GM19468 (cell line): Measurements from ENCODE around the gene PRPF18.

Experiments
- ATAC-seq: cut with Tn5 transposase; IDR thresholded peaks from one replicate; pipeline ENCODE4 v1.9.1; 2021; ENCODE audit warnings: mild to moderate bottlenecking, moderate library complexity, moderate number of reproducible peaks; ENCODE audit not compliant: unreplicated experiment; ENCODE audit errors: extremely low read depth

Gene PRPF18

DNA sequence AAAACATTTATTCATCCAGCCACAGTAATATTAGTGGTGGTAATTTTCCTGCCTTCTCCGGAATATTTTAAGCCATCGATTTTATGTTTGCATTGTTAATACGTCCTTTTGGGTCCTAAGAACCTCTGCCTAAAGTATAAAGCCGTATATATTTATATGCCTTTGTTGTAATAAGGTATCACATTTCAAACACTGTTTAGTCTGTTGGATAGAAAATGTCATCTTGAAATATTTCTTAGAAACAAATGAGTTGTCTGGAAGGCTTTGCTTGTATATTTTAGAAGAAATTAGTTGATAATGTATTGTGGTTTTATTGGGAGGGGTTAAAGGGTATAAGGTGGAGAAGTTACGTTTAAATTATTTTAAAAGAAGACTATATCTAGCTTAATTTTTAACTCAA, 11.1 kb downstream of the PRPF18 start:
- no peak for ATAC-seq

DNA sequence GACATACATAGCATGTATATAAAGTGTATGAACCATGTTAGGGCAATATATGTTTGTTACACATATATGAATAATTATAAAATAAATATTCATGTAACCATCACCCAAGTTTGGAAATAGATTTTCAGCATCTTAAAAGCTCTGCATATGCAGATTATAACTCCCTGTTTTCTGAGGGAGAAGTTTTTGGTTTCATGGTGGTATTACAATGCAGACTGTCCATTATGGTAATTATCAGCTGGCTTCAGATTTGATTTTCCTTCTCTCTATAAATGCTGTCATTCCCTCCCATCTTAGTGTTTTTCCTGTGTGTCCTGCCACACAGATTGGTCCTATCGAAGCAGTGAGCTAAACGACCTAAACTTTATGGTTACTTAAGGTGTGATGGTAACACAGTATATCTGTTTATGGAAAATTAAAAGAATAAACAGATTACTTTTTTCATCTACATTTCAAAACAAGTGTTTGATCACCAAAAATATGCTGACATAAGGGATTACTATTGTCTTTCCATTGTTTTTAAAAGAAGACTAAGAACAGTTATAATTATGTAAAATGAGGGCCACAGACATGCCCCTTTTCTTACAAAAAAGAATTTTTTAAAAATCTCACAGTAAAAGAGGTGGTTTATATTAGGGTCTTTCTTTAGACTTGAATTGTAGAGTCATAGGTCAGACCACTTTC, 17.7 kb downstream of the PRPF18 start:
- ATAC-seq: no peak

DNA sequence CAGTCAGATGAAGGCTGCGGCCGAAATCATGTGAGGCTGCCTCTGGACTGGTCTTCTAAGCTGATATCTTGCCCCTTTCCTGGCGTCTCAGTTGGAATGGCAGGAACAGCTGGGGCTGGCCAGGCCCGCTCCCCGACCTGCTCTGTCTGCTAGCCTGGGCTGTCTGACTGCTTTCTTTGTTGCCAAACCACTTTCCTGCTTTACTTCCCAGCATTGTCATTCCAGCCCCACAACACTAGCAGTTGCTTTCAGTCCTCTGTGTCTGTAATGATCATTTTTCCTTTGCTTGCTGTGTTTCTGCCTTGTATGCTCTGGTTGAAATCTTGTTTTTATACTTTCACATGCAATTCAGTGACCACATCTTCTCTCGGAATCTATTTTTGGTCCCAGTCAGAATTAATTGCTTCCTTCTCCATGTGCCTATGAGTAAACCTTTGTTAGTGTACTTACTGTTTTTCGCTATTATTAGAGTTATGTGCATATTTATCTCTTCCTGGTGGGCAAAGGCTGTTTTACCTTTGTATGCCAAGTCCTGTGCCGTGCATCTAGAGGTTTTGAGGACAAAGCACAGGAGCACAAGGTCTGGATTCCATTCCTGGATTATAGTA, 21.6 kb downstream of the PRPF18 start:
- ATAC-seq: no peak

DNA sequence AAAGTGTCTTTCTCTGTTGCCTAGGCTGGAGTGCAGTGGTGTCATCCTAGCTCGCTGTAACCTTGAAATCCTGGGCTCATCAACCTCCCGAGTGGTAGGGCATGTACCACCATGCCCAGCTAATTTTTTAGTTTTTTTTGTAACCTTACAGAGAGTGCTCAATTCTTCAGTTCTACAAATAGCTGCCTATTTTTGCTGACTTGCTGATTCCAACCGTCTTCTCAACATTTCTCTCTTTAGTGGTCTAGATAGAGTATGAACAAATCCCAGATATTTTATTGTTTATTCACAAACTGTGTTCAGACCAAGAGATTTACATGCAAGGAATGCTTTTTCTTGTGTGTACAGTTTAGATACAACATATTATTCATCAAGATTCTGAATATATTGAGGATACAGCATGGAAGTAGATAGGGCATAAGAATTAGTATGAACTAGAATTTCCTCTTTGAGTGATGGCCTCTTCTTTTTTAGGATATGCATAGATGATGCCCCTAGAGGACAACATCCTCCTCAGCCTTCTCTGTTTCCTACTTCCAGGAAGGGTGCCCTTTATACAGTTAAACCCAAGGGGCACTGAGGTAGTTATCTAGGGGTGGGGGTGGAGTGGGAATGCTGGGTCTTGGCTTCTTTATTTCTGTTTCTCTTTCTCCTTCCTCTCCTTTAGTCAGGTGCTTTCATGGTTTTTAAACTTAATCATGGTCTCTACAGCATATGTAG, 26.0 kb downstream of the PRPF18 start:
- no peak for ATAC-seq

DNA sequence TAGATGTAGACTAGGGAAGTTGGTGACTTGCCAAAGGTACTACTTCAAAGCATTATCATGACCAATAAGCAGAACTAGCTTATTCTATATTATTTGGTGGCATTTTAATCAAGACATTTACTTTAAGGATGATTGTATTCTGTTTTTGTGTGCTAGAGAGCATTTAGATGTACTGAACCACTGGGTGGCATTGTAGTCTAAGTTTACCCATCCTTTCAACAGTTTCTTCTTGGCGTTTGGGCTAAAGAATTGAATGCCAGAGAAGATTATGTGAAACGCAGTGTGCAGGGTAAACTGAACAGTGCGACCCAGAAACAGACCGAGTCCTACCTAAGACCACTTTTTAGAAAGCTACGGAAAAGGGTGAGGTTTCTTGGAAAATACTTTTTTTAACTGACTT, 26.8 kb downstream of the PRPF18 start:
- no peak for ATAC-seq

DNA sequence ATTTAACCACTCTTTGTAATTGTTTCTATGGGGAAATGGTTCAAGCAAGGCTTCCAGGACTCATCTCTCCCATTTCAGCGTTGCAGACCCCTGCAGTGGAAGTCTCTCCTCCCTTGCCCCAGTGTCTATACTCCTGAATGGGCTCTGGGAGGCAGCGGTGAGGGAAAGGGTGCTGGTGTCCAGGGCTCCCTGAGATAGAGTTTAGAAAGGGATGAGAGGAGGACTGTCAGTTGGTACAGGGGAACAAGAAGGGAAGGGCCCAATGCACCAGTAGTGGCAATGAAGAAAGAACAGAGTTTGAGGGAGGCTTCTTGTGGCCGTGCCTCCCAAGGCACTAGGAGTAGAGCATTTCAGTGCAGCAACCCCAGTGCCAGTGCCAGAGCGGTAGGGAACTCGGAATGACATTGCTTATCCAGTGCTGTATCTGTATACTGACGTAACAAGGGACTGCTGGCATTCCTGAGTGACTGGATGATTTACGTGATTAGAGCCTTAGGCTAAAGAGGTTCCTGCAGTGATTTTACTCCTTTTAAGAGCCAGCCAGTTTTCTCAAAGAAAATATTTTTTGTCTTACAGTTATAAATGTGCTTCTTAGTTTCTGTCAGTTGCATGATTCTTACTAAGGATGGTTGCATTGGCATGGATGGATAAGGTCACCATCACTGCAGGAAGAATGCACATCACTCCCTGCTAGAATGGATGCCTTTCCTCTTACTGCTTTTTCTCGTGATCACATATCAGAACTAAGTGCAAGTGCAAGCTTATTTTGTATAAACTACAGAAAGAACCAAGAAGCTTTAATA, 28.0 kb downstream of the PRPF18 start:
- ATAC-seq: no peak

DNA sequence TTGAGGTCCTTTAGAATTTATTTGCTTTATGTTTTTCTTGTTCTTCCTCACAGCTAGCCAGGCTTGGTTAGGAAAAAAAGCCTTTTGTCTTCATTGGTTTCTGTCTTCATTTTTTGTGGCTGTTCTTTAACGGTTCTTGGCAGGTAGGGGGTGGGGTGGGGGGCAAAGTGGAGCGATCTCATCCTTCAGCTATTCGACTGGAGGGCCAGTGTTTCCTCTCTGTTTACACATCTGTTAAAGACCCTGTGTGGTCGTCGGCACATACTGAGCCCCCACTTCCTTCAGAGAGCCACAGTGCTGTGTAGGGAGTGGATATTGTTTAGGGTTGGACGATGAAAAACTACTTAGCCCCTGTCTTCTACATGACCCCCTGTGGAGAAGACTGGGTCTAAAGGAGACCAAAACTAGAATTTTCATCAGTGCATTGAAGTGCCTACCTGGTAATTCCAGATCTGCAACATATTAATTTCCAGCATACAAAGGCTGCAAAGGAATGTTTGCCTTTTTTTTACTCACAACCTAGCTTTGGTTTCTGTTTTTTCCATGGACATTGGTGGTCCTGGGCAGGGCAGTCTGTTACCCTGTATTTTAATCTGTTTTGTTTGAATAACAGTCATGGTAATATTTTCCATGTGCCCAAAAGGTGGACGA, 29.0 kb downstream of the PRPF18 start:
- ATAC-seq: no peak

DNA sequence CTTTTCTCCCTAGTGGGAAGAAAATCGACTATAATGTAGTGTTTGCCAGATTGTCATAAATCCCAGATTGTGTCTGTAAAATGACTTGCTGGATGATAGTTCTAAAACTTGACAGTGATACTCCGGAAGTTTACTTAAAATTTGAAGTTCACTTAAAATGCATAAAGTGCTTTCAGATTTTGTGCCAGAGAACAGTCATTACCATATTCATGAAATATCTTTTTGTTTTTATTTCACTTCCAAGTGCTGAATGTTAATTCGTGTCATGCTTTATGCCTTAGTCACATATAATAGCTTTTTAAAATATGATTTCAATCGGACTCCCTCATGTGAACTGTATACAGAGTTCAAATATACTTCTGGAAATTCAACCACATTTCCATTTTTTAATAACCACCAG, 30.4 kb downstream of the PRPF18 start:
- no peak for ATAC-seq

DNA sequence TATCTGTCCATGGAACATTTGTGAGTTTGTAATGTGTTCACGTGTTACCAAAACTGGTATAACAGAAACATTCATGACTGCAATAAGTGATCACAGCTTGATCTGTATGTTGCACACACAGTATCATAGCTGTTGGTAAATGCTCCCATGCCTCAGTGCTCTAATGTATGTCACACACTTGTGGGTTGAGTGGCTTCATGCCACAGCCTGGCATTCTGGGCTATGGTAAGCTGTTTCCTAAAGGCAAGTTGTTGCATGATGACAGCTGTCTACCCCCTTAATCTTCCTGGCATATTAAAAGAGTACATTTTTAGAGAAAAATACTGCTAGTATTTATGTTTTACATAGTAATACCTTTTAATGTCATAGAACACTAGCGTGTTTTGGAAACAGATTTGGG, 35.2 kb downstream of the PRPF18 start:
- ATAC-seq: no peak

DNA sequence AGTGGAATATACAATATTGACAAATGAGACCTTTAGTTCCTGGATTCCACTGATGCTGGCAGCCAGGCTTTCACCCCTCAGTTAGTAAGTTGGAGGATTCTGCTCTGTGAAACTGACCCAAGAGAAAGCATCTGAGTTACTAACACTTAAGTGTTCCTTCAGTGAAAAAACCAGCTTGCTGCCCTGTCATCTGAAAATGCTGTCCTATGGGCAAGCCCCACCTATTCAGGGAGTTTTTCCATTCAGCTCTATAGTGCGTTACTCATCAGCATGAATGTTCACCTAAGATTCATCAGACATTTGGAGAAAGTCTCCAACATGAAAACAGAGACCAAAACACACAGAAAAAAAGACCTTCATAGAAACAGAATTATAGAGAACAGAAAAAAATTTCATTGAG, 37.9 kb downstream of the PRPF18 start:
- ATAC-seq: no peak

DNA sequence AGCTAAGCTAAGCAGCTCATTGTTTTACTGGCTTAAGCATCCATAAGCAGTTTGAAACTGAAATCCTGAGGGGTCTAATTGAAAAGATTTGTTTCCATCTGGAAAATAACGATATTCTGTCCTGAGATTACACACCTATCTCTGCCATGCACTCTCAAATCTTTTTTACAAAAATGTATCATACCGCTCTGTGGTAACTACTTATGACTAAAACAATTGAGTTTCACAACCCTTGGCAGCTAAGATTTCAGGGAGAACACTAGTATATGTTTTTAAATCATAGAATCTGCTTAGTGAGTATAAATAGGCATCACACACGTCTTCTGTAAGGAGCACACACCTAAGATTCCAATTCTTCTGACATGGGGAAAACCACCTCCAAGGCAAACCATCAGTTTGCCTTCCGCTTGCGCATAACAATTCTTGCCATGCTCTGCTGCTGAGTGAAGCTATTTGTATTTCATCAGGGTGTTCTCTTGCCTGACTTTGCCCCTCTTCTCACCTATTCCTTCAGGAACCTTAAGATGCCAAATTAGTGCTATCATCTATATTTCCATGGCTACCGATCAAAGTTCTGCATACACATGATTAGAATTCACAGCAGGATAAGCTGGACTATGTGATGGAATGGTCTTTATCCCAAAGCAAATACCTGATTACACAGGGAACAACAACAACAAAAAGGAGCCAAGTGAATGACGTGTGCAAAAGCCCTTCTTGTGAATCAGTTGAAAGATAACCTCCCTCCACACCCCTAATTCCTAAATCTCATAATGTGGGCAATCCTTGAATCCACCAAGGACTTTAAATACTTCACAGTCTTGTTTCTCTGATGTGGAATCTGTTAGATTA, 40.9 kb downstream of the PRPF18 start:
- ATAC-seq: no peak

DNA sequence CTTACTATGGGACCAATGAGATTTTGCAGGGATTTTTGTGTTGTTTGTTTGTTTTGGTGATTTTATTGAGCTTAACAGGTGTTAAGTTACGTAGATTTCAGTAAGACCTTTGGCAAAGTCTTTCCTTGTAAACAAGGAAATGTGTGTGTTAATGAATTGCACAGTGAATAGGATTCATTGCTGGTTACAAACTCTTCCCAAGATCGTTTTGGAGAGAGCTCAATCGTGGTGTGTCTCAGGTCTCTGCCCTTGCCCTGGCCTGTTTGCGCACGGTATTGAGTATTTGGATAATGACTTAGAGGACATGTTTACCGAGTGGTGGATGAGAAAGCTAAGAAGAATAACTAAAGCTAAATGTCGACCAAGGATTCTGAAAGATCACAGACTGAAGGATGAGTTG, 41.9 kb downstream of the PRPF18 start:
- ATAC-seq: no peak

DNA sequence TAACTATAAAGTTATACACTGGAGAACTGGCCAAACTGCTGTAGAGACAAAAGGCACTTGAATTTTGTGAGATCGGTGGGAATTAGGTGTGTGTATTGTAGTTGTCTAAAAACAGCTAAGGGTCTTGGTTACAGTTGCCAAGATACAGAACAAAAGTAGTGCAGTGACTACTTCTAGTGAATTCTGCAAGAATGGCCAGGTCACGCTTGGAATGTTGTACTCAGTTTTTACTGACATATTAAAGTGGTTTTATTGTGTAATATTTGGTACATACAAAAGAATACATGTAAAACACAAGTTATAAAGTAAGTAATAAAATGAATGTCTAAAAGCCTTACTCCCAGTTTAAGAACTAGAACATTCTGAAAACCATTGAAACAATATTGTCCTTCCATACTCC, 42.4 kb downstream of the PRPF18 start:
- ATAC-seq: no peak

DNA sequence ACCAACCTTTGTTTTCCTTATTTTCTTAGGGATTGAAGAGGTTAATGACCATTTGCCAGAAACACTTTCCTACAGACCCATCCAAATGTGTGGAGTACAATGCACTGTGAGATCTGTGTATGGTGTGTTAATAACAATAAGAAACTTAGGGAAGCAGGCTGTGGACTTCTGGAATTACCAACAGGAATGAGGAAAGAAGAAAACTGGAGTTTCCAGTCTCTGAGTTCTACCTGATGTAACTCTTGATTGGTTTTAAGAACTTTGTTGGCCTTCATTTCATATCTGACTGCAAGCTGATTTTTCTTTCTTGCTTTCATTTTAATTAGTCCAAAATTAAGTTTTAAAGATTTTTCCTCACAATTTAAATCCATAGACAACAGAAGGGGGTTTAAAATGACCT, 43.5 kb downstream of the PRPF18 start:
- no peak for ATAC-seq

DNA sequence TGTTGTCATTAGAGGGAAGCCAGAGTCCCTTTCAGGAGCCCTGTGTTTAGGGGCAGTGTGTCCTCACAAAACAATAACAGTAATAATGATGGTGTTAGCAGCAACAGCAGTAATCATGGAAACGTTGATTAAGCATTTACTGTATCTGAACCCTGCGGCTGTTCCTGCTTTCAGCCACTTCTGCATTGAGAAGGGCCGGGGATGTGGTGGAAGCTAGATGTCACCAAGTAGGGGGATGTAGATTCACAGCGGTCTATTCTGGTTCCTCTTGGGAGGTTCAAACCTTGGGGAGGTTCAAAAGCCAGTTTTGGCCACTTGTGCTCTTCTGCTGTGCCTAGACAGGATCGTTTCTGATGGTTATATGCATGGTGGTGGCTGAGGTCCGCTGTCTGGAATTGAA, 44.8 kb downstream of the PRPF18 start:
- ATAC-seq: no peak

DNA sequence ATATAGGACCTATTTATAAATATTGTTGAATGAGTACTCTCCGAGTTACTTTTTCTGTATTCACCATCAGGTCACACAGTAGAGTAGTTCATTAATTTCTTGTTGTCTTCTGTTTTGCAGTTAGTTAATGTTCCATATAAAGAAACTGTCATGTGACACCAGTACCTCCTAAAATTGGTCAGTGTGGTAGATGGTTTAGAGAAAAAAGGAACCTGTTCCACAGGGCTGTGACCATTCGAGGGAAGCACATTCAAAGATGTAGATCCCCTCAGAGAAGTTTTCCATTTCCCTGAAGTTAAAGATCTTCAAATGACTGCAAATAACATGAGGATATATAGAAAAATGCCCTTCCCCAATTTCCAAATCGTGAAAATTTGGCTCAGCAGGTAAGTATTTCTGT, 45.7 kb downstream of the PRPF18 start:
- ATAC-seq: no peak

DNA sequence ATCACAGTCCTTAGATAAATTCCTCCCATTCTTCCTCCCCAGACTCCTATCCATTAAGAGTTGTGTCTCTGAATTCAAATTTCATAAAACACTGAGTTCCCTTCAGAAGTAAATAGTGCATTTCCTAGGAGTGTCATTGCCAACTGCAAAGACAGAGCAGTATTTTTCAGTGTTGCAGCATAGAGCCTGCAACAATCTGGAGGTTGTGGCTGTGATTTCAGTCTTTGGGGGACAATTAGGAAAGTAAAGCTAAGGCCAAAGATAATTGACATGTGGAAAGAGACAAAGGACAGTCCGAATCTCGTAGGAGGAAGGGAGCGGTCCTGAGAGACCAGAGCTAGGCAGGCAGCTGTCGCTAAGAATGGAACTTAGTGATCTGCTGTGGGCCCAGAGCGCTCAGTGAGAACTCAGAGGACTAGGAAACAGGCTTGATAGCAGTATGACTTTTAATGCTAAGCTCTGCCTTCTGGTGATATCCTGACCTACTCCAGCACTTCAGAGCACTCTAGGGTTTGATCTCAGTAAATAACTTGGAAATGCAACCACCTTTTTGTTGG, 46.2 kb downstream of the PRPF18 start:
- no peak for ATAC-seq

DNA sequence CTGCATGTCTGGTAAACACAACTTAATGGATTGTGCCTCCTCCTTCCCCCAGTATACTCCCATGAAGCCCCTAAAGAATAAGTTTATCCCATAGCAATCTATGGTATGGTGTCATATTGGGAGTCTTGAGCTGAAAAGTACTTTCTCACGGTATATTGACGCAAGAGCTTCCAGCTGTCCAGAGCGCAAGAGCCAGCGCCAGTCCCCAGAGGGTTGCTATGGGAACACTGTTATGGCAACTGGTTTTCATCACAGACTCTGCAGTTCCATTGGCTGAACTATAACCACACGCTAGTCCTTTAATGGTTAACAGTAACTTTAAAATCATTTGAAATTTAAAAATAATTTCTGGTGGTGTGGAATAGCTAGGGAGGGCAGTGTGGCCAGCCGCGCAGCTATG, 46.9 kb downstream of the PRPF18 start:
- no peak for ATAC-seq

DNA sequence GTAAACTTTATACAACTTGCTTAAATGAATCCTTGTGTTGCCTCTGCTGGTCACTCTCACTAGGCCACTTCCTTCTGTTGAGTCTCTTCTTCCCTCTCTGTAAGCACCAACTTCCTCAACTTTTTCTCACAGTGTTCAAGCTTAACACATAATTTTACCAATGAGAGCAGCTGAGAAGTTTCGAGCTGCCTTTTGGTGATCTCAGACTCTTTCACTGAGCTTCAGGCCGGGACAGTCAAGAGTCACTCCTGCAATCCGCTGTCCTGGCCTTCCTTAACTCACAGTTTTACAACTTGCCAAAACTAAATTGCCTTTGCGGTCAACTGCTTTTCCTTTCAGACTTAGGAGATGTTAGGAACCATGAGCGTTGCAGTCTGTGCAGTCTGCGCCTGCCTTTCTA, 47.4 kb downstream of the PRPF18 start:
- ATAC-seq: no peak
